MCF 10A (cell line): ENCODE data around the gene LRMDA. TPM values are rescaled to one million over a fixed set of nuclear protein-coding genes. Genes with fewer than 3 reads are reported as not detected.
"Not testable (repeated sequence)": the region's sequence is repeated elsewhere in the genome, so short reads cannot be mapped to it uniquely, and the experiment has no call there.

ENCODE experiments used
- BruUV-seq: library from RNA; stranded (reverse); fragments of 400-500 nt; replicated peaks from 2 replicates; lab custom pipeline; 2021; lab: Mats Ljungman, UMichigan
- CTCF ChIA-PET: fragments of 300-600 bp; sonication (Branson Sonifier 250); formaldehyde crosslinking; extraction: SDS; loops from one replicate; lab custom pipeline; 2021; ENCODE audit warnings: antibody characterized with exemption, inconsistent platforms; lab: Yijun Ruan, JAX
- POLR2A ChIA-PET: fragments of 300-600, 350-650 bp; sonication (Branson Sonifier 250); formaldehyde crosslinking; extraction: SDS; loops from one replicate; lab custom pipeline; 2020; ENCODE audit warnings: antibody characterized with exemption, inconsistent platforms; lab: Yijun Ruan, JAX
- DNase-seq: peaks from one replicate; pipeline ENCODE4 v3.0.0-alpha.2; 2018; ENCODE audit not compliant: unreplicated experiment
- H3K27ac Mint-ChIP-seq: one replicate; pipeline ENCODE4 v1.8.0; 2022; ENCODE audit warnings: mild to moderate bottlenecking, low read depth, mixed read lengths; ENCODE audit not compliant: unreplicated experiment
- H3K27me3 Mint-ChIP-seq: one replicate; pipeline ENCODE4 v1.8.0; 2022; ENCODE audit warnings: mixed read lengths; ENCODE audit not compliant: insufficient read depth, unreplicated experiment
- H3K36me3 Mint-ChIP-seq: one replicate; pipeline ENCODE4 v1.8.0; 2022; ENCODE audit warnings: mild to moderate bottlenecking, moderate library complexity, mixed read lengths; ENCODE audit not compliant: insufficient read depth, unreplicated experiment
- H3K4me1 Mint-ChIP-seq: one replicate; pipeline ENCODE4 v1.8.0; 2022; ENCODE audit warnings: mixed read lengths; ENCODE audit not compliant: insufficient read depth, unreplicated experiment
- H3K4me3 Mint-ChIP-seq: one replicate; pipeline ENCODE4 v1.8.0; 2022; ENCODE audit warnings: mild to moderate bottlenecking, moderate library complexity, mixed read lengths; ENCODE audit not compliant: unreplicated experiment
- H3K9me3 Mint-ChIP-seq: one replicate; pipeline ENCODE4 v1.8.0; 2022; ENCODE audit warnings: mixed read lengths; ENCODE audit not compliant: unreplicated experiment
- CTCF ChIP-seq: fragments of 200-600 bp; IDR thresholded peaks from one replicate; pipeline ENCODE4 v1.8.0; 2022; ENCODE audit warnings: antibody characterized with exemption, mild to moderate bottlenecking; ENCODE audit not compliant: unreplicated experiment
- intact Hi-C: fragments of 100-400 bp; cut with micrococcal nuclease; formaldehyde crosslinking; loops from 2 replicates; pipeline ENCODE4 v1.14.1; 2022
- total RNA-seq: library from RNA; stranded (reverse); gene quantifications from 2 replicates; pipeline ENCODE4 v1.2.3, GENCODE V29; 2022

LRMDA gene
- total RNA-seq, 1 experiment from 2014 or later = not detected

GRCh38 chr10:76055466-76055865, 624.0 kb downstream of the LRMDA start:
- H3K9me3 Mint-ChIP-seq = peaks cover 16% of the 10 kb centered on the region
- ChIA-PET POLR2A (no interaction called here), CTCF (no interaction called here)
- no peak for DNase-seq
- no peak overlapping the region for H3K4me3 Mint-ChIP-seq
- intact Hi-C loops = no loop called here
- no peak for TF ChIP-seq CTCF
- no TSS peak for BruUV-seq
- no peak overlapping the region for H3K27ac Mint-ChIP-seq
- no peaks in the 10 kb centered on the region for H3K4me1 Mint-ChIP-seq
- no peaks in the 10 kb centered on the region for H3K36me3 Mint-ChIP-seq
- no peaks in the 10 kb centered on the region for H3K27me3 Mint-ChIP-seq

- Mint-ChIP-seq H3K27me3 (no peaks in the 10 kb centered on the region), H3K4me3 (no peak overlapping the region), H3K36me3 (no peaks in the 10 kb centered on the region), H3K9me3 (peaks cover 16% of the 10 kb centered on the region), H3K4me1 (no peaks in the 10 kb centered on the region), H3K27ac (no peak overlapping the region)
- POLR2A ChIA-PET = no interaction called here
- CTCF ChIA-PET = no interaction called here
- no TSS peak for BruUV-seq
- no peak for TF ChIP-seq CTCF
- intact Hi-C loops = no loop called here
- no peak for DNase-seq
Observed at GRCh38 chr10:76055963-76056362, 624.5 kb downstream of the LRMDA start.

- POLR2A ChIA-PET, CTCF ChIA-PET: not testable (repeated sequence)
Observed at GRCh38 chr10:76060993-76061392, 629.6 kb downstream of the LRMDA start.

GRCh38 chr10:76066457-76066856, 635.0 kb downstream of the LRMDA start:
- H3K27me3 Mint-ChIP-seq = no peaks in the 10 kb centered on the region
- TF ChIP-seq CTCF = no peak
- H3K27ac Mint-ChIP-seq = no peak overlapping the region
- no peak overlapping the region for H3K4me3 Mint-ChIP-seq
- no TSS peak for BruUV-seq
- ChIA-PET POLR2A (interaction anchor here (0.6 to 1.5 kb wide), 2 partner anchors 15 to 771 kb away, joined by 3 to 6 read pairs; no protein-coding TSS in a partner anchor), CTCF (no interaction called here)
- no peaks in the 10 kb centered on the region for H3K36me3 Mint-ChIP-seq
- peaks cover 7% of the 10 kb centered on the region for H3K9me3 Mint-ChIP-seq
- H3K4me1 Mint-ChIP-seq = no peaks in the 10 kb centered on the region
- no peak for DNase-seq
- intact Hi-C loops = no loop called here

More at GRCh38 chr10:76060993-76061392, 629.6 kb downstream of the LRMDA start:
- H3K4me1 Mint-ChIP-seq, H3K36me3 Mint-ChIP-seq, BruUV-seq, H3K9me3 Mint-ChIP-seq, H3K27me3 Mint-ChIP-seq, intact Hi-C loops, H3K4me3 Mint-ChIP-seq, DNase-seq, H3K27ac Mint-ChIP-seq: not testable (repeated sequence)

- Mint-ChIP-seq H3K27me3 (no peaks in the 10 kb centered on the region), H3K4me3 (no peak overlapping the region), H3K4me1 (no peaks in the 10 kb centered on the region), H3K9me3 (peaks cover 7% of the 10 kb centered on the region), H3K36me3 (no peaks in the 10 kb centered on the region), H3K27ac (no peak overlapping the region)
- no peak for DNase-seq
- TF ChIP-seq CTCF = no peak
- CTCF ChIA-PET = interaction anchor here (0.6 kb wide), 1 partner anchor 666 kb away, joined by 4 read pairs; the partner anchor contains the start of gene ZNF503
- intact Hi-C loops = no loop called here
- POLR2A ChIA-PET = interaction anchor here (1.5 kb wide), 1 partner anchor 16 kb away, joined by 3 read pairs; no protein-coding TSS in a partner anchor
- no TSS peak for BruUV-seq
Observed at GRCh38 chr10:76067447-76067846, 636.0 kb downstream of the LRMDA start.
